A673 (cell line): ENCODE results near the gene ATRIP. TPM values are rescaled to one million over a fixed set of nuclear protein-coding genes. Genes with fewer than 3 reads are reported as not detected.

Source experiments
- BruUV-seq: library from RNA; stranded (reverse); fragments of 400-500 nt; replicated peaks from 2 replicates; lab custom pipeline; 2021; lab: Mats Ljungman, UMichigan
- CTCF ChIA-PET: fragments of 300-600 bp; sonication (Branson Sonifier 250); formaldehyde crosslinking; loops from one replicate; lab custom pipeline; 2022; ENCODE audit warnings: antibody characterized with exemption; lab: Charles Lee
- POLR2A ChIA-PET: fragments of 300-600 bp; sonication (Branson Sonifier 250); formaldehyde crosslinking; loops from one replicate; lab custom pipeline; 2022; ENCODE audit warnings: antibody characterized with exemption; ENCODE audit not compliant: low non-redundant PET; lab: Charles Lee
- DNase-seq: peaks from one replicate; pipeline ENCODE4 v3.0.0-alpha.2; 2015; ENCODE audit warnings: low spot score
- H3K27ac ChIP-seq: fragments of 200-600 bp; sonication (generic); 2 replicates; pipeline ENCODE4 v1.5.1; 2016; ENCODE audit warnings: mixed run types, low read depth, mild to moderate bottlenecking, mixed read lengths, antibody characterized with exemption, low read length; ENCODE audit not compliant: poor library complexity, severe bottlenecking
- H3K27me3 ChIP-seq: fragments of 200-600 bp; sonication (generic); replicated peaks from 2 replicates; pipeline ENCODE4 v1.6.1; 2017; ENCODE audit warnings: mixed run types, low read depth, mild to moderate bottlenecking, mixed read lengths, antibody characterized with exemption, low read length; ENCODE audit not compliant: insufficient read depth, poor library complexity
- H3K36me3 ChIP-seq: fragments of 200-600 bp; sonication (generic); 2 replicates; pipeline ENCODE4 v1.6.1; 2016; ENCODE audit warnings: mixed run types, mild to moderate bottlenecking, mixed read lengths, antibody characterized with exemption, low read length; ENCODE audit not compliant: insufficient read depth, poor library complexity, severe bottlenecking
- H3K4me1 ChIP-seq: fragments of 200-600 bp; sonication (generic); 2 replicates; pipeline ENCODE4 v1.6.1; 2017; ENCODE audit warnings: mixed run types, mild to moderate bottlenecking, mixed read lengths, antibody characterized with exemption, low read length; ENCODE audit not compliant: insufficient read depth, poor library complexity, severe bottlenecking
- H3K4me3 ChIP-seq: fragments of 200-600 bp; sonication (generic); 2 replicates; pipeline ENCODE4 v1.5.1; 2016; ENCODE audit warnings: low read depth, mixed run types, mild to moderate bottlenecking, mixed read lengths, low read length; ENCODE audit not compliant: poor library complexity, severe bottlenecking
- H3K9me3 ChIP-seq: fragments of 200-600 bp; sonication (generic); 2 replicates; pipeline ENCODE4 v1.6.1; 2016; ENCODE audit warnings: mixed run types, low read depth, mild to moderate bottlenecking, mixed read lengths, antibody characterized with exemption, low read length; ENCODE audit not compliant: poor library complexity, severe bottlenecking
- CTCF ChIP-seq: fragments of 300-800, 200-600 bp; sonication (generic); conservative IDR thresholded peaks from 2 replicates; pipeline ENCODE4 v1.5.1; 2017; ENCODE audit warnings: low read depth, mild to moderate bottlenecking, antibody characterized with exemption, low read length, moderate library complexity, mixed read lengths
- EZH2 ChIP-seq: fragments of 200-600 bp; sonication (generic); IDR thresholded peaks from 2 replicates; pipeline ENCODE4 v1.6.1; 2017; ENCODE audit warnings: borderline replicate concordance, low read depth, mild to moderate bottlenecking, mixed read lengths, antibody characterized with exemption, low read length; ENCODE audit not compliant: poor library complexity, severe bottlenecking
- intact Hi-C: fragments of 100-400 bp; cut with micrococcal nuclease; formaldehyde crosslinking; loops from one replicate; pipeline ENCODE4 v1.10.0; 2022; ENCODE audit not compliant: unreplicated experiment
- total RNA-seq: library from RNA; stranded (reverse); gene quantifications from 2 replicates; pipeline ENCODE4 v1.2.3, GENCODE V29; 2021

ATRIP gene
- total RNA-seq, 1 experiment from 2014 or later, result 9.7 TPM

- intact Hi-C loops, result no loop called here
- Histone ChIP-seq H3K27ac (no peak overlapping the region), H3K9me3 (no peaks in the 10 kb centered on the region), H3K4me3 (no peak overlapping the region), H3K36me3 (no peaks in the 10 kb centered on the region), H3K4me1 (peaks cover 7% of the 10 kb centered on the region), H3K27me3 (no peaks in the 10 kb centered on the region)
- ChIA-PET POLR2A (no interaction called here), CTCF (no interaction called here)
- no TSS peak for BruUV-seq
- no peak for DNase-seq
- TF ChIP-seq EZH2 (no peak), CTCF (no peak)
These were observed 18.9 kb upstream of the ATRIP start for GRCh38 chr3:48427630-48427962.

- DNase-seq, result no peak
- ChIA-PET CTCF (no interaction called here), POLR2A (no interaction called here)
- intact Hi-C loops, result no loop called here
- peak overlapping the region; percentile 62 for H3K4me3 ChIP-seq
- no peaks in the 10 kb centered on the region for H3K9me3 ChIP-seq
- TF ChIP-seq EZH2 (no peak), CTCF (no peak)
- H3K27me3 ChIP-seq, result no peaks in the 10 kb centered on the region
- H3K27ac ChIP-seq, result no peak overlapping the region
- no peaks in the 10 kb centered on the region for H3K36me3 ChIP-seq
- peaks cover 7% of the 10 kb centered on the region for H3K4me1 ChIP-seq
- BruUV-seq, result no TSS peak
These were observed 18.4 kb upstream of the ATRIP start for GRCh38 chr3:48428088-48428571.

GRCh38 chr3:48428572-48429316 lies 17.8 kb upstream of the ATRIP start:
- POLR2A ChIA-PET, result no interaction called here

More at GRCh38 chr3:48428572-48429316, 17.8 kb upstream of the ATRIP start:
- Histone ChIP-seq H3K27ac (peak overlapping the region; percentile 77), H3K4me1 (peaks cover 7% of the 10 kb centered on the region), H3K27me3 (no peaks in the 10 kb centered on the region), H3K36me3 (no peaks in the 10 kb centered on the region), H3K9me3 (no peaks in the 10 kb centered on the region), H3K4me3 (peak overlapping the region; percentile 62)
- intact Hi-C loops, result no loop called here
- CTCF ChIA-PET, result no interaction called here
- no peak for TF ChIP-seq CTCF
- TF ChIP-seq EZH2, result no peak
- BruUV-seq, result no TSS peak
- peak; percentile 16 for DNase-seq
